Measurements from ENCODE around the gene LARP1. TPM values are rescaled to one million over a fixed set of nuclear protein-coding genes. Genes with fewer than 3 reads are reported as not detected.

The LARP1 gene
- total and polyA plus RNA-seq, 8 donors: 35.8 to 195 (median 117) TPM

DNA sequence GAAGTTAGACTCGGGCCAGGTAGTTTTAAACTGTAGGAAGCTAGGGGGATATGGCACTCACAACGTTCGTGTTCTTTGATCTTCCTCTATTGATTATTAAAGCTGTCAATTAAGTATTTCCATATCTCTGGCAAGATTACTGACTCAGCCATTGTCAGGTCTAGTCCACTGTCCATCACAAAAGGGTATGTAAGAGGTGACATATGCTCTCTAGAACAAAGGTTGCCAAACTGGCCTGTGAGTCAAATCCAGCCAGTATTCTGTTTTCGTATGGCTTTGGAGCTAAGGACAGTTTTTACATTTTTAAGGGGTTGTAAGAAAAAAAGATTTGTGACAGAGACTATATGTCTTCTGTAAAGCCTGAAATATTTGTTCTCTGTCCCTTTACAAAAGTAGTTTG, 51.0 kb downstream of the LARP1 start:
- peaks cover 7 to 91% (median 65%) of the 10 kb centered on the region in 3 donors for H3K36me3 ChIP-seq
- ATAC-seq: no peak
- intact Hi-C loops (cut with DNase I): no loop called here

DNA sequence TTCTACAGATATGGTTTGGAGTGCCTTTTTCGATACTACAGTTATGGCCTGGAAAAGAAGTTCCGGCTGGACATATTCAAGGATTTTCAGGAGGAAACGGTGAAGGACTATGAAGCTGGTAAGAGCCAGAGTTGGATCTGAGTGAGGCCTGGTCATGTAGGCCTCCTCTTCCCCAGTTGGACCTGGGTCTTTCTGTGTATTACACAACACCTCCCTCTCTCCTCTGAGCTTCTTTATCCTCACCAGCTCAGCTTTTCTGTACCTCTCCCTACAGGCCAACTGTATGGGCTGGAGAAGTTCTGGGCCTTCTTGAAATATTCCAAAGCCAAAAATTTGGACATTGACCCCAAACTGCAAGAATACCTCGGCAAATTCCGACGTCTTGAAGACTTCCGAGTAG, 56.1 kb downstream of the LARP1 start:
- H3K9me3 ChIP-seq: no peaks in the 10 kb centered on the region
- no peak overlapping the region for H3K4me3 ChIP-seq
- H3K4me1 ChIP-seq: no peaks in the 10 kb centered on the region
- H3K27ac ChIP-seq: no peak overlapping the region
- ATAC-seq (peak in 1 of 4 donors; percentile 39), DNase-seq (no peak), FAIRE-seq (no peak)
- no peaks in the 10 kb centered on the region for H3K27me3 ChIP-seq
- 72 to 73% methylated on average over 7 of the region's 7 CpGs for WGBS, 2 donors
- peaks cover 0 to 91% (median 53%) of the 10 kb centered on the region in 3 donors for H3K36me3 ChIP-seq
- TF ChIP-seq, protein P1, sequence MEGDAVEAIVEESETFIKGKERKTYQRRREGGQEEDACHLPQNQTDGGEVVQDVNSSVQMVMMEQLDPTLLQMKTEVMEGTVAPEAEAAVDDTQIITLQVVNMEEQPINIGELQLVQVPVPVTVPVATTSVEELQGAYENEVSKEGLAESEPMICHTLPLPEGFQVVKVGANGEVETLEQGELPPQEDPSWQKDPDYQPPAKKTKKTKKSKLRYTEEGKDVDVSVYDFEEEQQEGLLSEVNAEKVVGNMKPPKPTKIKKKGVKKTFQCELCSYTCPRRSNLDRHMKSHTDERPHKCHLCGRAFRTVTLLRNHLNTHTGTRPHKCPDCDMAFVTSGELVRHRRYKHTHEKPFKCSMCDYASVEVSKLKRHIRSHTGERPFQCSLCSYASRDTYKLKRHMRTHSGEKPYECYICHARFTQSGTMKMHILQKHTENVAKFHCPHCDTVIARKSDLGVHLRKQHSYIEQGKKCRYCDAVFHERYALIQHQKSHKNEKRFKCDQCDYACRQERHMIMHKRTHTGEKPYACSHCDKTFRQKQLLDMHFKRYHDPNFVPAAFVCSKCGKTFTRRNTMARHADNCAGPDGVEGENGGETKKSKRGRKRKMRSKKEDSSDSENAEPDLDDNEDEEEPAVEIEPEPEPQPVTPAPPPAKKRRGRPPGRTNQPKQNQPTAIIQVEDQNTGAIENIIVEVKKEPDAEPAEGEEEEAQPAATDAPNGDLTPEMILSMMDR (IDR thresholded peaks at IDR 0.05): no peak
- intact Hi-C loops (cut with DNase I): loop anchor here in 2 of 3 donors (5.0 kb wide), 1 partner anchor 159 kb away; no protein-coding TSS in a partner anchor

More for the DNA sequence above, 51.0 kb downstream of the LARP1 start:
- Histone ChIP-seq H3K4me1 (no peaks in the 10 kb centered on the region), H3K27ac (no peak overlapping the region), H3K27me3 (no peaks in the 10 kb centered on the region), H3K4me3 (no peak overlapping the region), H3K9me3 (no peaks in the 10 kb centered on the region)
- TF ChIP-seq, protein P1 (IDR thresholded peaks at IDR 0.05): no peak
- FAIRE-seq (no peak), DNase-seq (no peak)
- WGBS, 2 donors: 60 to 62% methylated on average over 4 of the region's 4 CpGs

DNA sequence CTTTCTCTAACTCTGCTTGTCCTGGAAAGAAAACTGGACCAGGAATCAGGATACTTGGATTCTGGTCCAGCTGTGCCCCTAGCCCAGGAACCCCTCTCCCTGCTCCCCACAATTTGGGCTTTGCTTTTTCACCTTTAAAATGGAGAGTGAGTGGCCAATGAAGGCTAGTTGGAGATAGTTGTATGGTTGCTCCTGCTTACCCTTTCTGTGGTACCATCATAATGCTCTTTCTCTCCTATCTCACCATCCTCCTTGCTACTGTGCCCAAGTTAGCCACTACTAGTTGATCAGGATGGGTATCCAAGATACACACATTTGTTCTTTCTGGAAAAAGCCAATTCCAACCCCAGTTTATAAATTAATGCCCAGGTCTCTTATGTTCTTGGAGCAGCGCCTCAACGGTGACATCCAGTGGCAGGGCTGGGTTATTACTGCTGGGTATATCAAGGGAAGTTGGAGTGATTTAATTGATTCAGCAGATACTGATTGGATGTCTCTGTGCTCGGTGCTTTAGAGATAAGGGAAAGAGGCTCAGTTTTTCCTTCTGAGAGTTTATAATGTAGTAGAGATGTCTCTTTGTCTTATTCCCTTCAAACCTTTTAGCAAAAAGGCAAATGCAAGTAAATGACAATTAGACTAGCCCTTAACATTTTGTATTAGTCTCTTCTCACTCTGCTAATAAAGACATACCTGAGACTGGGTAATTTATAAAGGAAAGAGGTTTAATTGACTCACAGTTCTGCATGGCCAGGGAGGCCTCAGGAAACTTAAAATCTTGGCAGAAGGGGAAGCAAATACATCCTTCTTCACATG, 56.7 kb downstream of the LARP1 start:
- no peaks in the 10 kb centered on the region for H3K4me1 ChIP-seq
- peak; percentile 68 to 91 (median 86) for ATAC-seq
- no peaks in the 10 kb centered on the region for H3K27me3 ChIP-seq
- no peak for FAIRE-seq
- H3K27ac ChIP-seq: no peak overlapping the region
- H3K9me3 ChIP-seq: no peaks in the 10 kb centered on the region
- intact Hi-C loops (cut with DNase I): loop anchor here in 2 of 3 donors (5.0 kb wide), 1 partner anchor 160 kb away; no protein-coding TSS in a partner anchor
- no peak overlapping the region for H3K4me3 ChIP-seq
- peak in 4 of 6 donors; percentile 41 to 72 (median 58) for DNase-seq
- H3K36me3 ChIP-seq: peaks cover 0 to 92% (median 56%) of the 10 kb centered on the region in 3 donors
- TF ChIP-seq, protein P1 (IDR thresholded peaks at IDR 0.05): peak; percentile 62 to 75 (median 67)
- WGBS, 2 donors: 29 to 32% methylated on average over 3 of the region's 3 CpGs

DNA sequence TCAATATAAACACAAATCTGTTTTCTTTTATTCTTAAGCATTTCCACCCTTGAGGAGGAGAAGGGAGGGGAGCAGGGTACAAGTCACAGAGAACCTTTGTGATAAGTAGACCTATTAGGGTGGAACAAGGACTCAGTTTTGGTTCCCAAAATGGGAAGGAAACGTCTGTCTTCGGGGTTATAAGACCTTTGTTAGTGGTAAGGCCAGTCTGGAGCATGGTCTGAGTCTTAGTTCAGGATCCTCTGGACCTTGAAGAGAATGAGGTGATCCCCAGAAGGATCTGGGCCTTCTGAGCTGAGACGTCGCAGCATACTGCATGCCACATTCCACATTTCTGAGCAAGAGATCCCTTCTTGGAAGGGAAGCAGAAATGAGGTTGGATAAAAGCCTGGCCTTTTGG, 58.0 kb downstream of the LARP1 start:
- Histone ChIP-seq H3K27me3 (no peaks in the 10 kb centered on the region), H3K36me3 (peaks cover 0 to 94% (median 56%) of the 10 kb centered on the region in 3 donors)
- intact Hi-C loops (cut with DNase I): loop anchor here in 2 of 3 donors (5.0 kb wide), 1 partner anchor 161 kb away; no protein-coding TSS in a partner anchor

More for the DNA sequence above, 58.0 kb downstream of the LARP1 start:
- TF ChIP-seq, protein P1 (IDR thresholded peaks at IDR 0.05): no peak
- ATAC-seq: no peak
- H3K4me1 ChIP-seq: no peaks in the 10 kb centered on the region
- H3K4me3 ChIP-seq: no peak overlapping the region
- H3K9me3 ChIP-seq: no peaks in the 10 kb centered on the region
- H3K27ac ChIP-seq: no peak overlapping the region
- FAIRE-seq: no peak
- DNase-seq: no peak
- WGBS, 2 donors: 79 to 83% methylated on average over 4 of the region's 4 CpGs
